OCI-LY1 (cell line): ENCODE data around the gene CD38.

Experiments used
- H2AFZ ChIP-seq: fragments of 200-600 bp; sonication (generic), shearing (Covaris generic); 2 replicates; pipeline ENCODE4 v1.6.0; 2014; ENCODE audit warnings: antibody characterized with exemption, mild to moderate bottlenecking, low read length
- H3F3A ChIP-seq: fragments of 200-600 bp; sonication (generic), shearing (Covaris generic); 2 replicates; pipeline ENCODE4 v1.6.0; 2014; ENCODE audit warnings: mild to moderate bottlenecking, antibody characterized with exemption, low read length, moderate library complexity; ENCODE audit not compliant: insufficient read depth
- H3K27ac ChIP-seq: fragments of 200-600 bp; sonication (generic); 2 replicates; pipeline ENCODE4 v1.5.1; 2014; ENCODE audit warnings: low read length, mixed run types, mild to moderate bottlenecking, low read depth; ENCODE audit not compliant: poor library complexity, severe bottlenecking
- H3K27me3 ChIP-seq: fragments of 200-600 bp; sonication (generic); 2 replicates; pipeline ENCODE4 v1.6.0; 2014; ENCODE audit warnings: antibody characterized with exemption, mild to moderate bottlenecking, low read length, moderate library complexity; ENCODE audit not compliant: insufficient read depth
- H3K36me3 ChIP-seq: fragments of 200-600 bp; sonication (generic); 2 replicates; pipeline ENCODE4 v1.6.1; 2014; ENCODE audit warnings: mild to moderate bottlenecking, antibody characterized with exemption, low read length, moderate library complexity, mixed read lengths; ENCODE audit not compliant: insufficient read depth
- H3K4me1 ChIP-seq: fragments of 200-600 bp; sonication (generic); 2 replicates; pipeline ENCODE4 v1.5.1; 2014; ENCODE audit warnings: mild to moderate bottlenecking, low read length, moderate library complexity; ENCODE audit not compliant: insufficient read depth, severe bottlenecking
- H3K4me2 ChIP-seq: fragments of 200-600 bp; sonication (generic), shearing (Covaris generic); 2 replicates; pipeline ENCODE4 v1.6.1; 2014; ENCODE audit warnings: low read length
- H3K4me3 ChIP-seq: fragments of 200-600 bp; sonication (generic); 2 replicates; pipeline ENCODE4 v1.5.1; 2014; ENCODE audit warnings: low read length, low read depth, mild to moderate bottlenecking, mixed read lengths; ENCODE audit not compliant: poor library complexity, severe bottlenecking
- H3K79me2 ChIP-seq: fragments of 200-600 bp; shearing (Covaris generic); 2 replicates; pipeline ENCODE4 v1.6.1; 2016; ENCODE audit warnings: mixed run types, low read length, mixed read lengths; ENCODE audit not compliant: insufficient read depth
- H3K9ac ChIP-seq: fragments of 200-600 bp; sonication (generic), shearing (Covaris generic); 2 replicates; pipeline ENCODE4 v1.6.1; 2014; ENCODE audit warnings: mild to moderate bottlenecking, low read length, mixed read lengths
- H3K9me2 ChIP-seq: fragments of 200-600 bp; sonication (generic), shearing (Covaris generic); 2 replicates; pipeline ENCODE4 v1.6.1; 2014; ENCODE audit warnings: low read depth, mild to moderate bottlenecking, low read length, mixed read lengths
- H3K9me3 ChIP-seq: fragments of 200-600 bp; shearing (Covaris generic); 2 replicates; pipeline ENCODE4 v1.6.1; 2014; ENCODE audit warnings: low read length, mixed read lengths
- H4K20me1 ChIP-seq: fragments of 200-600 bp; sonication (generic), shearing (Covaris generic); 2 replicates; pipeline ENCODE4 v1.6.0; 2016; ENCODE audit warnings: mild to moderate bottlenecking, low read length; ENCODE audit not compliant: insufficient read depth
- EZH2 ChIP-seq: fragments of 200-600 bp; sonication (generic), shearing (Covaris generic); IDR thresholded peaks from 2 replicates; pipeline ENCODE4 v1.8.0; 2017; ENCODE audit warnings: borderline replicate concordance, mixed run types, mild to moderate bottlenecking, antibody characterized with exemption, low read length, moderate library complexity, mixed read lengths
- TF ChIP-seq, protein P1 (sequence below): fragments of 200-600 bp; sonication (generic), shearing (Covaris generic); IDR thresholded peaks from 2 replicates; pipeline ENCODE4 v1.5.1; 2017; ENCODE audit warnings: mild to moderate bottlenecking, antibody characterized with exemption, low read length, moderate library complexity, mixed read lengths

The CD38 gene

DNA sequence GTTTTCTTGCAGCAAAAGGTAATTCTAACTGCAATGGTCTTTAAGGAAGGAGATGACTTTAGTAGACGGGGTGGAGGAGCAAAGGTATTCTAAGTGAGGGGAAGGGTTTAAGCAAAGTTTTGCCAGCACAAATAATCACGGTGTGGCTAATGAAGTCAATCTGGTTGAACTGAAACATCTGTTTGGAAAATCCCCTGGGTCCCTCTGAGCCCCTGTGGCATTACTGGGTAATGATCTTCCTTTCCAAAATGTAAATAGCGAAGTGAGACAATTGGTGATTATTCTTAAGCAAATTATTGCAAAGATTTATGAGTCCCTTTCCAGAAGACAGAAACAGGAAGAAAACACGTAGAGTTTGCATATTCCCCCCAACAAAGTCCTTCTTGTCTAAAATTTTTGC is 113.2 kb downstream of the CD38 start:
- Histone ChIP-seq H3K79me2 (no peaks in the 10 kb centered on the region), H3K27ac (no peak overlapping the region), H2AFZ (no peak overlapping the region), H3K36me3 (no peaks in the 10 kb centered on the region), H3K27me3 (no peaks in the 10 kb centered on the region), H3K4me2 (no peak overlapping the region), H3K9me3 (no peaks in the 10 kb centered on the region), H3K4me3 (no peak overlapping the region), H3K9me2 (no peaks in the 10 kb centered on the region), H4K20me1 (no peaks in the 10 kb centered on the region), H3F3A (no peaks in the 10 kb centered on the region), H3K9ac (no peak overlapping the region), H3K4me1 (no peaks in the 10 kb centered on the region)
- no peak for TF ChIP-seq EZH2
- TF ChIP-seq, protein P1, sequence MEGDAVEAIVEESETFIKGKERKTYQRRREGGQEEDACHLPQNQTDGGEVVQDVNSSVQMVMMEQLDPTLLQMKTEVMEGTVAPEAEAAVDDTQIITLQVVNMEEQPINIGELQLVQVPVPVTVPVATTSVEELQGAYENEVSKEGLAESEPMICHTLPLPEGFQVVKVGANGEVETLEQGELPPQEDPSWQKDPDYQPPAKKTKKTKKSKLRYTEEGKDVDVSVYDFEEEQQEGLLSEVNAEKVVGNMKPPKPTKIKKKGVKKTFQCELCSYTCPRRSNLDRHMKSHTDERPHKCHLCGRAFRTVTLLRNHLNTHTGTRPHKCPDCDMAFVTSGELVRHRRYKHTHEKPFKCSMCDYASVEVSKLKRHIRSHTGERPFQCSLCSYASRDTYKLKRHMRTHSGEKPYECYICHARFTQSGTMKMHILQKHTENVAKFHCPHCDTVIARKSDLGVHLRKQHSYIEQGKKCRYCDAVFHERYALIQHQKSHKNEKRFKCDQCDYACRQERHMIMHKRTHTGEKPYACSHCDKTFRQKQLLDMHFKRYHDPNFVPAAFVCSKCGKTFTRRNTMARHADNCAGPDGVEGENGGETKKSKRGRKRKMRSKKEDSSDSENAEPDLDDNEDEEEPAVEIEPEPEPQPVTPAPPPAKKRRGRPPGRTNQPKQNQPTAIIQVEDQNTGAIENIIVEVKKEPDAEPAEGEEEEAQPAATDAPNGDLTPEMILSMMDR, result no peak

DNA sequence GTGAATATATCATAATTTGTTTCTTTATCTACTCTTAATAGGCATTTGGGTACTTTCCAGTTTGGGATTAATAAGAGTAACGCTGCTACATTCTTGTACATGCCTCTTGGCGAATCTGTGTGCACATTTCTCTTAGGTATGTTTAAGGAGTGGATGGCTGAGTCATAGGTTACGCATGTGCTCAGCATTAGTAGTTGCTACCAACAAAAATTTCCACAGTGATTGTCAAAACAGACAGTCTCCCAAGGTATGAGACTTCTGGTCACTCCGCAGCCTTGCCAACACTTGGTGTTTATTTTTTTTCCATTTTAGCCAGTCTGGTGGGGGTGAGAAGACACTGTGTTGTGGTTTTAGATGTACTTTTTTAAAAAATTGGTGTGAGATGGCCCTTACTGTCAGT is 115.8 kb downstream of the CD38 start:
- no peak for TF ChIP-seq EZH2
- TF ChIP-seq, protein P1, result no peak
- Histone ChIP-seq H3K27ac (no peak overlapping the region), H3F3A (no peaks in the 10 kb centered on the region), H3K4me1 (no peaks in the 10 kb centered on the region), H3K9me2 (no peaks in the 10 kb centered on the region), H3K4me2 (no peak overlapping the region), H3K9ac (no peak overlapping the region), H3K4me3 (no peak overlapping the region), H4K20me1 (no peaks in the 10 kb centered on the region), H3K9me3 (no peaks in the 10 kb centered on the region), H2AFZ (no peak overlapping the region), H3K27me3 (no peaks in the 10 kb centered on the region), H3K79me2 (no peaks in the 10 kb centered on the region), H3K36me3 (no peaks in the 10 kb centered on the region)

DNA sequence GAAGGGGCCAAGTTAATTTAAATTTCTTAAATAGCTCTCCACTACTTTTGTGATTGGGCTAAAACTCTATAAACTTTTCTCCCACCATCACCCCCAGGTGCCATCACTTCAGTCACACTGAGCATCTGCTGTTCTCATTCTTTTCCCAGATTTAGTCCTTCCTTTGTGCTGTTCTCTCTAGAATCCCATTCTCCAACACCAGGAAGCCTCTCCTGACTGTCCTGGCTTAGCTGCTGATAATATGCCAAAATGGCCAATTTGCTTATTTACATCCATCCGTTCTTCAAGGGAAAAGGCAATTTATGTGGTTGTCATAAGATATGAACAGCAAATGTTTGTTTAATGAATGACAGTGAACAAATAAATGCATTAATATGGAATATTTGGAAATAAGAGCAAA is 116.3 kb downstream of the CD38 start:
- Histone ChIP-seq H3K9me2 (no peaks in the 10 kb centered on the region), H3K4me3 (no peak overlapping the region), H3K27ac (no peak overlapping the region), H3F3A (no peaks in the 10 kb centered on the region), H2AFZ (no peak overlapping the region), H3K4me1 (no peaks in the 10 kb centered on the region), H3K27me3 (no peaks in the 10 kb centered on the region), H3K4me2 (no peak overlapping the region), H3K79me2 (no peaks in the 10 kb centered on the region), H3K36me3 (no peaks in the 10 kb centered on the region), H3K9me3 (no peaks in the 10 kb centered on the region), H4K20me1 (no peaks in the 10 kb centered on the region), H3K9ac (no peak overlapping the region)
- TF ChIP-seq EZH2, result no peak
- TF ChIP-seq, protein P1, result no peak
